ENCODE data around the gene TMEM208. TPM values are rescaled to one million over a fixed set of nuclear protein-coding genes. Genes with fewer than 3 reads are reported as not detected.
A peak's percentile ranks its signal among the peaks of the same experiment; 100 is the strongest.

Gene TMEM208
- total RNA-seq, 2 experiments from 2014 or later: 25.8 to 40.8 TPM

- Mint-ChIP-seq H3K27ac (peak overlapping the region; percentile 69), H3K36me3 (ENCODE audit: low read depth) (no peaks in the 10 kb centered on the region), H3K4me3 (peak overlapping the region; percentile 79), H3K27me3 (peaks cover 7% of the 10 kb centered on the region), H3K4me1 (peaks cover 17% of the 10 kb centered on the region), H3K9me3 (no peaks in the 10 kb centered on the region)
- no peak for DNase-seq
- CTCF ChIA-PET: interaction anchor here (0.6 to 5.7 kb wide), 27 partner anchors 10 to 303 kb away, joined by 3 to 30 read pairs (median 4); partner anchors contain the start of genes NOL3 and TMEM208
- POLR2A ChIA-PET: no interaction called here
Observed at GRCh38 chr16:67185651-67186134, 41.2 kb upstream of the TMEM208 start.

GRCh38 chr16:67186550-67186950 lies 40.4 kb upstream of the TMEM208 start:
- peaks cover 7% of the 10 kb centered on the region for H3K27me3 Mint-ChIP-seq
- no peak overlapping the region for H3K27ac Mint-ChIP-seq
- H3K4me3 Mint-ChIP-seq: no peak overlapping the region
- H3K4me1 Mint-ChIP-seq: peaks cover 20% of the 10 kb centered on the region
- no peak for DNase-seq
- CTCF ChIA-PET: interaction anchor here (0.8 to 1.4 kb wide), 3 partner anchors 169 to 201 kb away, joined by 3 read pairs; no protein-coding TSS in a partner anchor
- no peaks in the 10 kb centered on the region for H3K36me3 Mint-ChIP-seq (ENCODE audit: low read depth)
- H3K9me3 Mint-ChIP-seq: no peaks in the 10 kb centered on the region
- POLR2A ChIA-PET: interaction anchor here (0.6 kb wide), 1 partner anchor 152 kb away, joined by 10 read pairs; no protein-coding TSS in a partner anchor

- H3K27ac Mint-ChIP-seq: no peak overlapping the region
- DNase-seq: no peak
- H3K27me3 Mint-ChIP-seq: peaks cover 7% of the 10 kb centered on the region
- POLR2A ChIA-PET: no interaction called here
- H3K4me1 Mint-ChIP-seq: peaks cover 24% of the 10 kb centered on the region
- H3K36me3 Mint-ChIP-seq (ENCODE audit: low read depth): no peaks in the 10 kb centered on the region
- H3K9me3 Mint-ChIP-seq: no peaks in the 10 kb centered on the region
- H3K4me3 Mint-ChIP-seq: no peak overlapping the region
- CTCF ChIA-PET: interaction anchor here (0.8 to 1.2 kb wide), 3 partner anchors 169 to 201 kb away, joined by 3 read pairs; no protein-coding TSS in a partner anchor
Observed at GRCh38 chr16:67187175-67187890, 39.6 kb upstream of the TMEM208 start.

GRCh38 chr16:67188323-67188722 lies 38.6 kb upstream of the TMEM208 start:
- Mint-ChIP-seq H3K27ac (no peak overlapping the region), H3K9me3 (no peaks in the 10 kb centered on the region), H3K36me3 (ENCODE audit: low read depth) (peaks cover 5% of the 10 kb centered on the region), H3K4me3 (no peak overlapping the region), H3K4me1 (peaks cover 33% of the 10 kb centered on the region), H3K27me3 (peaks cover 7% of the 10 kb centered on the region)
- POLR2A ChIA-PET: no interaction called here
- CTCF ChIA-PET: interaction anchor here (1.1 to 2.9 kb wide), 3 partner anchors 26 to 170 kb away, joined by 3 to 11 read pairs (median 3); no protein-coding TSS in a partner anchor
- no peak for DNase-seq

- Mint-ChIP-seq H3K36me3 (ENCODE audit: low read depth) (peaks cover 9% of the 10 kb centered on the region), H3K9me3 (no peaks in the 10 kb centered on the region), H3K27me3 (peaks cover 7% of the 10 kb centered on the region), H3K27ac (no peak overlapping the region), H3K4me1 (peaks cover 38% of the 10 kb centered on the region), H3K4me3 (no peak overlapping the region)
- POLR2A ChIA-PET: no interaction called here
- CTCF ChIA-PET: interaction anchor here (1.1 to 2.9 kb wide), 3 partner anchors 25 to 171 kb away, joined by 3 to 11 read pairs (median 3); no protein-coding TSS in a partner anchor
- DNase-seq: no peak
Observed at GRCh38 chr16:67188798-67189197, 38.1 kb upstream of the TMEM208 start.

GRCh38 chr16:67190041-67190440 lies 36.9 kb upstream of the TMEM208 start, which contains the start of gene EXOC3L1:
EXOC3L1 (minus strand) TSS chr16:67190136; CDS start chr16:67189676, 460 bp downstream.
- ChIA-PET CTCF (interaction anchor here (0.8 to 2.9 kb wide), 2 partner anchors 35 to 172 kb away, joined by 4 to 11 read pairs; no protein-coding TSS in a partner anchor), POLR2A (no interaction called here)
- peaks cover 42% of the 10 kb centered on the region for H3K4me1 Mint-ChIP-seq
- peaks cover 18% of the 10 kb centered on the region for H3K36me3 Mint-ChIP-seq (ENCODE audit: low read depth)
- peaks cover 7% of the 10 kb centered on the region for H3K27me3 Mint-ChIP-seq
- no peak within 1 kb of the TSS for H3K4me3 Mint-ChIP-seq
- no peak within 1 kb of the TSS for H3K27ac Mint-ChIP-seq
- no peak for DNase-seq
- H3K9me3 Mint-ChIP-seq: no peaks in the 10 kb centered on the region

GRCh38 chr16:67190448-67191399 lies 36.2 kb upstream of the TMEM208 start:
- Mint-ChIP-seq H3K4me1 (peaks cover 38% of the 10 kb centered on the region), H3K36me3 (ENCODE audit: low read depth) (peaks cover 23% of the 10 kb centered on the region), H3K27me3 (peaks cover under 1% of the 10 kb centered on the region), H3K9me3 (no peaks in the 10 kb centered on the region), H3K27ac (no peak overlapping the region), H3K4me3 (no peak overlapping the region)
- DNase-seq: no peak
- ChIA-PET CTCF (interaction anchor here (0.8 to 2.9 kb wide), 2 partner anchors 36 to 173 kb away, joined by 4 to 11 read pairs; no protein-coding TSS in a partner anchor), POLR2A (no interaction called here)

GRCh38 chr16:67191411-67191994 lies 35.4 kb upstream of the TMEM208 start:
- DNase-seq: no peak
- H3K27ac Mint-ChIP-seq: peak overlapping the region; percentile 85
- ChIA-PET POLR2A (no interaction called here), CTCF (no interaction called here)
- peak overlapping the region; percentile 93 for H3K4me3 Mint-ChIP-seq
- no peaks in the 10 kb centered on the region for H3K27me3 Mint-ChIP-seq
- peaks cover 30% of the 10 kb centered on the region for H3K36me3 Mint-ChIP-seq (ENCODE audit: low read depth)
- H3K9me3 Mint-ChIP-seq: no peaks in the 10 kb centered on the region
- peaks cover 44% of the 10 kb centered on the region for H3K4me1 Mint-ChIP-seq

- ChIA-PET POLR2A (no interaction called here), CTCF (interaction anchor here (0.6 to 1.3 kb wide), 6 partner anchors 22 to 396 kb away, joined by 3 to 6 read pairs (median 3); partner anchors contain the start of gene NOL3)
- Mint-ChIP-seq H3K27me3 (no peaks in the 10 kb centered on the region), H3K36me3 (ENCODE audit: low read depth) (peaks cover 36% of the 10 kb centered on the region), H3K4me3 (peak within 1 kb of the TSS; percentile 93), H3K9me3 (no peaks in the 10 kb centered on the region), H3K4me1 (peaks cover 49% of the 10 kb centered on the region), H3K27ac (peak within 1 kb of the TSS; percentile 85)
- peak; percentile 90 for DNase-seq
Observed at GRCh38 chr16:67191995-67192681, 34.8 kb upstream of the TMEM208 start, which contains the start of gene E2F4. E2F4 (plus strand) TSS chr16:67192155; CDS start chr16:67192228, 73 bp downstream.

GRCh38 chr16:67192781-67193361 lies 34.1 kb upstream of the TMEM208 start:
- H3K27ac Mint-ChIP-seq: peak overlapping the region; percentile 85
- CTCF ChIA-PET: interaction anchor here (0.6 to 2.0 kb wide), 9 partner anchors 9 to 396 kb away, joined by 3 to 6 read pairs (median 3); partner anchors contain the start of gene NOL3
- H3K4me3 Mint-ChIP-seq: peak overlapping the region; percentile 93
- H3K36me3 Mint-ChIP-seq (ENCODE audit: low read depth): peaks cover 39% of the 10 kb centered on the region
- no peaks in the 10 kb centered on the region for H3K27me3 Mint-ChIP-seq
- H3K4me1 Mint-ChIP-seq: peaks cover 49% of the 10 kb centered on the region
- POLR2A ChIA-PET: no interaction called here
- DNase-seq: no peak
- no peaks in the 10 kb centered on the region for H3K9me3 Mint-ChIP-seq

- H3K27ac Mint-ChIP-seq: peak overlapping the region; percentile 85
- no peaks in the 10 kb centered on the region for H3K27me3 Mint-ChIP-seq
- H3K4me1 Mint-ChIP-seq: peaks cover 49% of the 10 kb centered on the region
- peaks cover 46% of the 10 kb centered on the region for H3K36me3 Mint-ChIP-seq (ENCODE audit: low read depth)
- CTCF ChIA-PET: interaction anchor here (0.7 to 2.0 kb wide), 6 partner anchors 9 to 24 kb away, joined by 3 to 6 read pairs (median 4); partner anchors contain the start of gene NOL3
- DNase-seq: no peak
- peak overlapping the region; percentile 93 for H3K4me3 Mint-ChIP-seq
- no peaks in the 10 kb centered on the region for H3K9me3 Mint-ChIP-seq
- POLR2A ChIA-PET: no interaction called here
Observed at GRCh38 chr16:67193536-67193935, 33.4 kb upstream of the TMEM208 start.
